Germinal center (tissue), 1 donor: ENCODE results near the gene PAX7.
"Not testable (repeated sequence)": the region's sequence is repeated elsewhere in the genome, so short reads cannot be mapped to it uniquely, and the experiment has no call there.

Experiments
- DNase-seq: peaks from one replicate; pipeline ENCODE4 v3.0.0; 2012; ENCODE audit warnings: mixed read lengths, low spot score

PAX7 gene

DNA sequence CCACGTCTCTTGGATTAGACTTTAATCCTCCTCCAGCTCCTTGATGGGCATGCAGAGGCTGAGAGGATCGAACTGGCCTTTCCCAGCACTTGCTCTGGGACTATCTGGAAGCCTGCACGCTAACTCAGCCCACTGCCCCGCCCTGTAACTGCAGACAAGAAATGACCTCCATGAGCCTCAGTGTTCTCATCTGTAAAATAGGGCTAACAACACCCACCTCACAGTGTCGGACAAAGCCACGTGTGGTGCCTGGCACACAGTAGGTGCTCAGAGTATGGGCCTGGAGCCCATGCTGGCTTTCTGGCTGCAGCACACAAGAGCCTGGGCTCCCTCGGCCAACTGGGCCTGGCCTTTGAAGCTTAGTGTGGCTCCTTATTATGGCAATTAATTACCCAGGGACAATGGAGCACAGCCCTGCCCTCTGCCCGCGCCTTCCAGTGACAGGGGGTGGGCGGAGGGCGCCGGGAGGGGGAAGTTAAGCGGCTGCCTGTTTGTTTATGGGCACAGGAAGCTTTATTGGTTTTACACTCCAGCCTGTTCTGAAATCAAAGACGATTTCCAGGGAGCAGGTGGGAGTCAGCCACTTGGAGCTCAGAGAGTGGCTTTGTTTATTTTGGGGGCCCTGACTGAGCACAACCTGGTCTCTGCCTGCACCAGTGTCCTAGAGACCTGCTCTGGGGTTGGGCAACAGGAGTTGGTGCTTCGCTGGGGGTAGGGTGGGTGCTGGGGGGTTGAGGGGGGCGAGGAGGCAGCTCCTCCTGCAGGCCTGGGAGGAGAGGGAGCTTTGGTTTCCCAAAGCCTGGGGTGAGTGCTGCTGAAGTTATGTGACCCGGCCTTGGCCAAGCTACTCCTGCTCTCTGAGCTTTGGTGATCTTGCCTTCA is 31.0 kb downstream of the PAX7 start:
- DNase-seq = no peak

- no peak for DNase-seq
Observed at GRCh38 chr1:18662286-18662639, 31.6 kb downstream of the PAX7 start.

DNA sequence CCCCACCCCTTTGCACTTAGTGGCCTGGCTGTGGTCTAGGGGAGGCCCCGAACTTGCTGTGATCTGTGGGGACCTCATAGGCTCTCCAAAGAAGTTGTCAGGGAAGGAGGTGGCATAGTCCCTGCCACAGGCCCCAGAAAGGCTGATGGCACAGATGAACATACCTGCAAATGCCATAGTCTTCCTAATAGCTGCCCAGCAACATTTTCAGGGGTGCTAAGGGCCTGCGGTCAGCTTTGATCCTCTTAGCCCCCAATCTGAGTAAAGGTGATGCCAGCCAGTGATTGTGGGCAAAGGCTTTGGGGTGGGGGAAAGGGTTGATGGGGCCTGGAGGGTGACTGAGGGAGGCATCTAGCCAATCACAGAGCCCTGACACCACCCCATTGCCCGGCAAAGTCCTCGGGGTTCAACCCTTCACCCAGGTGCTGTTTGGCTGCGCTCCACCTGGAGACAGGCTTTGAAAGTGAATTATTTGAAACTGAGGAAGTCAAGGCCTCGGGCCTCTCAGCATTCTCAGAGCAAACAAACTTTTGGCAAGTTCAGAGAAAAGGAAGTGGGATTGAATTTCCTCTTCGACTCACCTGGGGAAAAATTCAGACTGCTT is 35.8 kb downstream of the PAX7 start:
- no peak for DNase-seq

GRCh38 chr1:18667333-18667732 is 36.7 kb downstream of the PAX7 start:
- DNase-seq = no peak

- no peak for DNase-seq
Observed at GRCh38 chr1:18668046-18668445, 37.4 kb downstream of the PAX7 start.

DNA sequence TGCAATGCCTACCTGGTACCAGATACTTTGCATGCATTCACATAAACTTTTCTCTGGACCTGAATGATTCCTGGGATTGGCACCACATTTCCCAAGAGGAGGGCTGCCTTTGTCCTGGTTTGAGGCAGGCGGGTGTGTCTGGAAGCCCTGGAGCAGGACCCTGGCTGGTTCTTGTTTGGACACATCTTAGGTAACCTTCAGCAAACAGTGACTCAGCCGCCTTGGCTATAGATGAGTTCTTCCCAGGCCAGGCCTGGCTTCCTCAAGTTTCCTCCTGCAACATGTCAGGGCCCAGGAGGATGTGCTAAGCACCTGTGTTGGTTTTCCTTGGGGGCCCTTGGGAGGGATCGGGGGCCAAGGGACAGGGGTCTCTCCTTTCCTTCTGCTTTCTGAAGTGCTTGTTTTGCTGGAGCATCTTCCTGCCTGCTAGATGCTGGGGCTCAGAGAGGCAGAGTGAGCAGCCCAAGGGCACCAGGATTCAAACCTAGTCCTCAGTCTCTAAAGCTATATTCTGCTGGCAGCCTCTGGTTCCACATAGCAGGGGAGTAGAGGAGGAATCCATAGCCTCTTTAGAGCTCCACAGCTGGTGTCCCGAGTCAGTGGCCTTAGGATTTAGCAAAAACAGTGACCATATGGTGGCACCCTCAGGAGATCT is 38.2 kb downstream of the PAX7 start:
- DNase-seq = no peak

GRCh38 chr1:18670121-18670867 is 39.6 kb downstream of the PAX7 start:
- no peak for DNase-seq

GRCh38 chr1:18670868-18671225 is 40.2 kb downstream of the PAX7 start:
- DNase-seq = no peak

- no peak for DNase-seq
Observed at GRCh38 chr1:18673976-18674375, 43.3 kb downstream of the PAX7 start.

DNA sequence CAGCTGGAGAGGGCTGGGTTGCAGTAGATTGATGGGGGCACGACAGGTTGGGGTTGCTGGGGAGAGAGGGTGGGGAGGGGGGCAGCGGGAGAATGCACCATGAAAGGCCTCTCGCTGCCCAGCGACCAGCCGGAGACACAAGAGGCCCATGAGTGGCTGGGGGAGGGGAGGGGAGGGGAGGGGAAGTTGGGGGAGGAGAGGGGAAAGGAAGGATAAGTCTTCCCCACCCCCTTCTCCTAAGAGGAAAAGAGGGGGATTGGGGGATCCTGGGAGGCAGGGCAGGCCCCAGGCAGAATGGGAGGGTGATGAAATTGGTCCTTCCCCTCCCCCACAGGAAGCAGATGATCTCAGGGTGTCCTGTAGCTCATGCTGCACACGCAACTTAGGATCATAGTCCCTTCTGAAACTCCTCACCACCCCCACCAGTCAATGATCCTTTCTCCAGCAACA is 45.7 kb downstream of the PAX7 start:
- no peak for DNase-seq

GRCh38 chr1:18681423-18681835 is 50.8 kb downstream of the PAX7 start:
- DNase-seq = peak; percentile 26

GRCh38 chr1:18682375-18682774 is 51.7 kb downstream of the PAX7 start:
- DNase-seq = no peak

GRCh38 chr1:18684303-18684702 is 53.7 kb downstream of the PAX7 start:
- no peak for DNase-seq

DNA sequence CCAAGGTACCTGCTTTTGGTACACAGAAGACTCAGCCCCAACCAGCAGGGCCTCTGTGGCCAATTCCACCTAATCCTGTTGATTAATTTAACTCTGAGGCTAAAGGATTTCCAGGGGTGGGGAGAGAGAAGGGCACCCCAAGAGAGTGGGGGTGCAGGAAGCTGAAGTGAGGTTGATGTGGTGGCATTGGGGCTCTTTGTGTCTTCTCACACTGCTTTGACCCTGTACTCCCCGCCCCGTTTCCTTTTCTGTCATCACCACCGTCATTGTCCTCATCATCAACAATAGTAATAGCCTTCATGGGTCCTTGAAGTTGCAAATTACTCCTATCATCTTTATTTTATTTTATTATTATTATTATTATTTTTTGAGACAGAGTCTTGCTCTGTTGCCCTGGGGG is 55.9 kb downstream of the PAX7 start:
- no peak for DNase-seq

DNA sequence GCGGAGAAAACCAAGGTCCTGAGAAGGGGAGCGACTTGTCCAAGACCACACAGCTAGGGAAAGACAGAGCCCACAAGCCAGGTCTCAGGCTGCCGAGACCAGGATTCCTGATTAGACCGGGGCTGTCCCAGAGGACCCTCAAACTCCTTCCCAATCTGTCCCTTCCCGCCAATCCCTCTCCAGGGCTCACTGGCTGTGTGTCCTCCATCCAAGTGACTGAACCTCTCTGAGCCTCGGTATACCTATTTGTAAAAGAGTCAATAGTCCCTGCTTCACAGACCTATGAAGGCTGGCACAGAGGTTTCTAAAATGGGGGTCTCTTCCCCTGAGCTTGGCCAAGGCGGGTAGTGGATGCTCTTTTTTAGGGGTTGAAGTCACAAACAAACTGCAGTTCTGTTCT is 56.6 kb downstream of the PAX7 start:
- DNase-seq = no peak

DNA sequence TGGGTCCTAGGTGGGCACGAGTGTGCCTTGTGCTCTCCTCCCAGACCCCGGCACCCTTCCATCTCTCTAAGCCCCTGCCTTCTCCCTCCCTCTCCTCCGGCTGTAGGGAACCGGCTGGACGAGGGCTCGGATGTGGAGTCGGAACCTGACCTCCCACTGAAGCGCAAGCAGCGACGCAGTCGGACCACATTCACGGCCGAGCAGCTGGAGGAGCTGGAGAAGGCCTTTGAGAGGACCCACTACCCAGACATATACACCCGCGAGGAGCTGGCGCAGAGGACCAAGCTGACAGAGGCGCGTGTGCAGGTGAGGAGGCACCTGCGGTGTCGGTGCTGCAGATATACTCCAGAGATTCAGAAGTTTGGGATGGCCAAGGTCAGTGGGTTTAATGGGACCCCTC is 61.0 kb downstream of the PAX7 start:
- DNase-seq = no peak

DNA sequence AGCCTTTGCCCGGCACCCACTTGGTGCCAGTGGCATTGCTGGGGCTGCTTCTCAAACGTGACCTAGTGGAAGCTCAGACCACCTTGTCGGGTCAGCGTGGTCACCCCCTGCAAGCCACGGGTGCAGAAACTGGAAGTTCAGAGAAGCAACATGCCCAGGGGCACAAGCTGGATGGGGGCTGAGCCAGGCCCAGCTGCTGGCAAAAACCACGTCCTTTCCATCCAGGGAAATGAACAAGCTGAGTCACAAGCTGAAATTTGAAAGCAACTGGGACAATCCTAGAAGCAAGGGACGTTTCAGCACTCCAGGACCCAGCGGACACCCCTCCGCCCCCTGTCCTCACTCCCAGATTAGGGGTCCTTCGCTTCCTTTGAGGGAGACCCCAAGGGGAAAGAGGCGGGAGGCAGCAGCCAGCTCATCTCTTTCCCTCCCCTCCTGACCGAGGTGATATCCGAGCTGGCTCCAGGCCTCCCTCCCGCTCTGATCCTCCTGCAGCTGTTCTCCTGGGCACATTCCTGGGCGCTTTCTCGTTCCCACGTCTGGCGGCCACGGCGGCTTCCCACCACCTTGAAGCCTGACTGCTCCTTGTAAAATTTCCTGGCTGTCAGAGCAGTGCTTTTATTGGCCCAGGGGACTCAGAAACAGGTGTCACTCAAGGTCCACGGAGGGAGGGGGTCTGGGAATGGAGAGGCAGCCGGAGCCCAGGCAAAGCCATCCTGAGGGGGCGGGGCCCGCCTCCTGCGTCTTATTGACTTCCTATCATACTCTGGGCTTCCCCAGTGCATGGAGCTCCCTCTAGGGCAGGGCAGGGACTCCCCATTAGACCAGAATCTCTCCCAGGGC is 62.8 kb downstream of the PAX7 start:
- no peak for DNase-seq

DNA sequence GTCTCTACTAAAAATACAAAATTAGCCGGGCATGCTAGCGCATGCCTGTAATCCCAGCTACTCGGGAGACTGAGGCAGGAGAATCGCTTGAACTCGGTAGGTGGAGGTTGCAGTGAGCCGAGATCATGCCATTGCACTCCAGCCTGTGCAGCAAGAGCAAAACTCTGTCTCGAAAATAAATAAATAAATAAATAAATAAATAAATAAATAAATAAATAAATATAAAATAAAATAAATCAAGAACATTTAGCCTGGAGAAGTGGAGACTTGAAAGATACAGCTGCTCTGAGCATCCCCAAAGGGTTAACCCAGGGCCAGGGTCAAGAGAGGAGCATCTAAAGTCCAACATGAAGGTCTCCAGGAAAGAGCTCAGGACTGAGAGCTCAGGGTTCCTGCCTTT is 63.6 kb downstream of the PAX7 start:
- not testable (repeated sequence) for DNase-seq

DNA sequence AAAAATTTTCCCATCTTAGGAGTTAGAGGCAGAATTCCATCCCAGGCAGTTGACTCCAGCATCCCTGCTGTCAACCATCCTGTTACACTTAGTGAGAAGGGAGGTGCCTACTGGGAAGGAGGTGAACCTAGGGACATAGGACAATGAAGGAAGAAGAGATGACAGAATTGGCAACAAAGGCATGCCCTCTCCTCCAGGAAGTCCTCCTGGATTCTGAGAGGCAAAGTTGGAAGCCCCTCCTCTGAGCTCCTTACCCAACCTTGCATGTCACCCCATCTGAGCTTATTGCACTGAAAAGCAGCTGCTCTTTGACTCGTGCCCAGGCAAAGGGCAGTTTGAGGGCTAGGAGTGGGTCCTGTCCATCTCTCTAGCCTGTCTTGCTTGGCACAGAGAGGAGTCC is 66.9 kb downstream of the PAX7 start:
- no peak for DNase-seq

- DNase-seq = no peak
Observed at GRCh38 chr1:18700530-18700929, 69.9 kb downstream of the PAX7 start.

DNA sequence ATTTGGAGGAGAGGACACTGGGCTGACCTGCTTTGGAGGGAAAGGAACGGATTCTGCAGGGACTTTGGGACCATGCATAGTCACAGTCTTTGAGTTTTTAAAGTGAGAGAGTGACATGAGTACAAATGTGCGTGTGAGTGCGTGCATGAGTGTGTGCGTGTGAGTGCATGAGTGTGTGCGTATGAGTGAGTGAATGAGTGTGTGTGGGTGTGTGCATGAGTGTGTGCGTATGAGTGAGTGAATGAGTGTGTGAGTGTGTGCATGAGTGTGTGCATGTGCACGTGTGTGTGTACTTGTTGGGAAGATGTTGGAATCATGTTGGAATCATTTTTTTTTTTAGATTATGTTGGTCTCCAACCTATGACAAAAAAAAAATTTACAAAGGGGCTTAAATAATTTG is 70.5 kb downstream of the PAX7 start:
- no peak for DNase-seq
